CD4-positive, alpha-beta T cell treated with Interleukin-17A for 4 hours (primary cell): ENCODE results near the gene DEFB132.

Experiments
- DNase-seq: peaks from one replicate; pipeline ENCODE4 v3.0.0-alpha.2; 2020; ENCODE audit warnings: mixed read lengths

Gene DEFB132

DNA sequence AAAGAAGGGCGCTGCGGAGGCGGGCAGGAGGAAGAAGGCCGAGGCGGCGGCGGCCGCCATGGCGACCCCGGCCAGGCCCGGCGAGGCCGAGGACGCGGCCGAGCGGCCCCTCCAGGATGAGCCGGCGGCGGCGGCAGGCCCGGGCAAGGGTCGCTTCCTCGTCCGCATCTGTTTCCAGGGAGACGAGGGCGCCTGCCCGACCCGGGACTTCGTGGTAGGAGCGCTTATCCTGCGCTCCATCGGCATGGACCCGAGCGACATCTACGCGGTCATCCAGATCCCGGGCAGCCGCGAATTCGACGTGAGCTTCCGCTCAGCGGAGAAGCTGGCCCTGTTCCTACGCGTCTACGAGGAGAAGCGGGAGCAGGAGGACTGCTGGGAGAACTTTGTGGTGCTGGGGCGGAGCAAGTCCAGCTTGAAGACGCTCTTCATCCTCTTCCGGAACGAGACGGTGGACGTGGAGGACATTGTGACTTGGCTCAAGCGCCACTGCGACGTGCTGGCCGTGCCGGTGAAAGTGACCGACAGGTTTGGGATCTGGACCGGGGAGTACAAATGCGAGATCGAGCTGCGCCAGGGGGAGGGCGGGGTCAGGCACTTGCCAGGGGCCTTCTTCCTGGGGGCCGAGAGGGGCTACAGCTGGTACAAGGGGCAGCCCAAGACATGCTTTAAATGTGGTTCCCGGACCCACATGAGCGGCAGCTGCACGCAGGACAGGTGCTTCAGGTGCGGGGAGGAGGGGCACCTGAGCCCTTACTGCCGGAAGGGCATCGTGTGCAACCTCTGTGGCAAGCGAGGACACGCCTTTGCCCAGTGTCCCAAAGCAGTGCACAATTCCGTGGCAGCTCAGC is 40.6 kb downstream of the DEFB132 start:
- DNase-seq, result peak; percentile 60

DNA sequence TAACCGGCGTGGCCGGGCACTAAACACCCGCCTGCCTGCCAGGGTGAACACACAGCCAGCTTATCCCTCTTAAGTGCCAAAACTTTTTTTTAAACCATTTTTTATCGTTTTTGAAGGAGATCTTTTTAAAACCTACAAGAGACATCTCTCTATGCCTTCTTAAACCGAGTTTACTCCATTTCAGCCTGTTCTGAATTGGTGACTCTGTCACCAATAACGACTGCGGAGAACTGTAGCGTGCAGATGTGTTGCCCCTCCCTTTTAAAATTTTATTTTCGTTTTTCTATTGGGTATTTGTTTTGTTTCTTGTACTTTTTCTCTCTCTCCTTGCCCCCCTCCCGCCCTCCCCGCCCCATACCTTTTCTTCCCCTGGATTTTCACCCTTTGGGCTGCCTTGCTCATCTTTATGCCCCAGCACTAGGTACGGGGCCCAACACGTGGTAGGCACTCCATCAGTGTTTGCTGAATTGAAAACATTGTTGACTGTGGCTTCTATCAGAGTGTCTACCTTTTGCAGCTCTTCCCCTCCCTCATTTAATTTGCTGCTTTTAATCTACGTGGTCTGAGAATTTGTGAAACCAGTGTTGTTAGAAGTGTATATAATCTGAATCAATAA is 41.4 kb downstream of the DEFB132 start:
- DNase-seq, result no peak

DNA sequence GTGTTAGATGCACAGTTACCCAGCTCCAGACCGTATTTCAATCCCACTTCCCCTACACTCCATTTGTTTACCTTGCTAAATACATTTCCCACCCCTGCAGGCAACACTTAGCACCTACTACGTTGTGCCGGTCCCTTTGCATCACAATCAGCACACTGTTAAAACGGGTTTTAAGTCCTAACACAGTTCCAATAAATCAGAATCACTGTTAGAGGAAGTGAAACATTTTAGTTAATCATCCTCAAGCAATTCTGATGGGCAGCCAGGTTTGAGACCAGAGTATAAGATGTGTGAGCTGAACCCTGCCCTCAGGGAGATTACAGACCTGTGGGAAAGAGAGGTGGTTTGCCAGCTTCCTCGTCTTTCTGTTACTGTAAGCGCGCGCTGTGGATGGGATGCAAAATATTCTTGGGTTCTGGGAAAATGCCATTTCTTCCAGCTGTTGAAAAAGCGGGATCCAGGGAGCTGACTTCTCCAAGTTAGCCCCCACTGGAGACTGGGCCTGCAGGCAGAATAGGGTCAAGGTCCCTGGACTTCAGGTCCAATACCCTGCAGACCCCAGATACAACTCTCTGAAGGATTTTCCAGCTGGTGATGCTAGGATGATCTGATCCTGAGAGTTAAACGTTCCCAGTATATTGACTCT is 42.9 kb downstream of the DEFB132 start:
- no peak for DNase-seq

DNA sequence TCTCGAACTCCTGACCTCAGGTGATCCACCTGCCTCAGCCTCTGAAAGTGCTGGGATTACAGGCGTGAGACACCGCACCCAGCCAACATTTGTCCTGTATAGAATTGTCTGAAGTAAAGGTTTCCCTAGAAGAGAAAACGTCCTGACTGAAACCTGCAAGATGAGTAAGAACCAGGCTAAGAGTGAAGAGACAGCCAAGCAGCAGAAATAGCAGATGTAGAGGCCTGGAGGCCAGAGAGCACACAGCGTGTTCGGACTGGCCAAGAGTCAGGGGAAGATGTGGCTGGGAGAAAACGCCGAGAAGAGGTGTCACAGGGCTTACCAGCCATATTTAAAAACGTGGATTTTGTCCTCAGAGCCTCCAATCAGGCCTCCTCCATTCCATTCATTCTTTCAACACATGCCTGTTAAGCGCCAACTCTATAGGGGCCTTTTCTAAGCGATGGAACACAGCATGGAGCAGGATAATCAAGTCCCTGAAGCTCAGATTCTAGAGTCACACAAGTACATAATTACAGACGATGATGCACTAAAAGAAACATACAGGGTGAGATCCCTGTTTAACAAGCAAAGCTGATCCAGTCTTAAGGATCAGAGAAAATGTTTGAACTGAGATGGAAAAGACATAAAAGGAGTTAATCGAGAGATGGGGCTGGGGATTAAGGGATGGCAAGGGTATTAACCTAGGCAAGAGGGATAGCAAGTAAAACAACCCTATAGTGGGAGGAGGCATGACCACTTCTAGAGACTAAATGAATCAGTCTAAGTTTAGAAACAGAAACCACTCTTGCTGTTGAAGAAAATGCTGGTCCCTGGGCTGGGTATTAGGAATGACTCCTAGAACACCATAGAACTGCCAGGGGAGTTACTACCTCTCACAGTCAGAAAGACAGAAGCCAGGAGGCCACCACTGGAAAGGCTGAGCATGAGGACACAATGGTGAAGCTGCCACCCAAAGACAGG is 44.6 kb downstream of the DEFB132 start:
- no peak for DNase-seq

DNA sequence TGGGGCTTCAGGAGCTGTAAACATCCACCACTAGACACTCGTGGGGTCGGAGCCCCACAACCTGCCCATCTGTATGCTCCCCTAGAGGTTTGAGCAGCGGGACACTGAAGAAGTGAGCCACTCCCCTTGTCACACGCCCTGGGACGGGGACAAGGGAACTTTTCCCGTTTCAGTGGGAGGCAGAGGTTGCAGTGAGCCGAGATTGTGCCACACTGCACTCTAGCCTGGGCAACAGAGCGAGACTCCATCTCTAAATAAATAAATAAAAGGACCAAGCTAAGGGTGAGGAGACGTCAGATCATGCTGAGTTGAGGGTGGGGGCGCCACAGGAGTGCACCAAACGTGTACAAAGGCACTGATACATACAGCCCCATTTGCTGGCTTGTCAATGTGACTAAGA is 48.2 kb downstream of the DEFB132 start:
- DNase-seq, result no peak

DNA sequence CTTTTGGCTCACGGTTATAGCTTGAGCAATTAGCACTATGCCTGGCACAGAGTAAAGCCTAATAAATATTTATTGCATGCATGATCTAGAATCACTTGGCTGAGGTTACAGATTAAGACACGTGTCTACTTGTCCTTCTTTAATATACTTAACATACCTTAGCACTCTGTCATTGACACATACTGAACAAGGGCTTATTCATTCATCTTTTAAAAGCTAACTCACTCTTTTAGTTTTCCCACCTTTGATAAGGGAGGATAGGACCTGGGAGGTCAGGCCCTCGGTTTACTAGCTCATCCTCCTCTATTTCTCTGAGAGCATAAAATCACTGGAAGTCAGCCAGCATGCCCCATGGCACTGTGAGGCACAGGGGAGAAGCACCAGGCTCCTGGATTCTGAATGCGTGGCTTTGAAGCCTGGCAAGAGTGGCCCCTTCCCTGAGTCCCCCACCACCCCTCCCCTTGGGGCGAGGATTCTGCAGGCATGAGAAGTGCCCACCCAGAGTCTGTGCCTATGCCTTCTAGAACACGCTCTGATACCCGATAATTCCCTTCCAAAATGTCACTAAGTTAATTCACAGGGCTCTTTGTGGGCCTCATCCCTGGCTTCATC is 51.0 kb downstream of the DEFB132 start:
- no peak for DNase-seq

DNA sequence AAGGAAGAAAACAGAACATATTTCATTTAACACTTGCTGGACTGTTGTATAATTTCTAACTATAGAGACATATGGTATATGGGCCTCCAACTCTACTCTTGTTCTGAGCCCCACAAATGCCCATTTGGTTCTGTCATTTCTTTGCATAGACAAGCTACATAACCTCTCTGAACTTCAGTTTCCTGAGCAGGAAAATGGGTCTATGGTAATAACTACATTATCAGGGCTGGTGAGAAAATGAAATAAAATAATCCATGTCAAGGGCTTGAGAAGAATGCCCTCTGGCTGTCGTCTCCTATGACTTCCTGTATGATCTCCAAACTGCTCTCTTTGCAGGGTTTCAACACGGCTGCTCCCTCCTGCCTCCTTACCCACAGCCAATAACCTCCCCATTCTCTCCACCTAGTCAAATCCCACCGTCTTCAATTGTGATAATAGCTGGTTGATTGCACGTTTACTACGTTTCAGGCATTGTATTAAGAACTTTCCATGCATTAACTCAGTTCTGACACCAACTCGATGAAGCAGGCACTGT is 51.8 kb downstream of the DEFB132 start:
- no peak for DNase-seq

DNA sequence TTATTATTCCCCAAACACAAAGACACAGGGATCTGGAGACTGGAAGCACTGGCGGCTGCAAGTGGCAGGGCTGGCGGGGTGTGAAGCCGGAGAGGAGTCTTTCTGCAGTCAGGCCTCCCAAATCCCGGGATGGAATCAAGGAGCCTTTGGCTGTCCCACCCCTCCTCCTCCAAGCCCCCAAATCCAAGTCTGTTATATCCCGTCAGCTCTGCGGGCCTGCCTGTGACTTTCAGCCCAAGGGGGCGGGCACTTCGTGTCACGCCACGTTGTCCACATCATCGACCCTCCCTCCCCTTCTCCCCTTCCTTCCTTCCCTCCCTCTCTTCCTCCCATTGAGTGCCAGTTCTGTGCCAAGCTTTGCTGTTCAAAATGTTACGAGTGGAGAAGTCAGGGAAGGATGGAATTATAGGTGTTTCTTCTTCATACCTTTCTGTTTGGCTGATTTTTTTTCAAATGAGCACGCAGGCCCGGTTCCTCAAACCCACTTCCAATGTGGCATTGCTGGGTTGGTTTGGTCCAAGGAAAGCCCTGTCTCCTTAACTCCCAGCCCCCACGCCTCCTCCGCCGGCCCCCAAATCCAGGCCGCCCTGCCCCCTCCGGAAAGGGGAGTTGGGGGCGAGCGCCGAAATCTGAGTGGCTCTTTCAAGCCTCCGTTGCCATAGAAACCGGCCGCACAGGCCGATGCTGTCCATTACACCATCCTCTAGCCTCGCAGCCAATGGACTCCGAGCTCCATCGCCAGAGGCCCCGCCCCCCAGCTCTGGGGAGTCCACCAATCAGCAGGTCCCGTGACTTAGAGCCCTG is 52.5 kb downstream of the DEFB132 start:
- DNase-seq, result peak; percentile 87

DNA sequence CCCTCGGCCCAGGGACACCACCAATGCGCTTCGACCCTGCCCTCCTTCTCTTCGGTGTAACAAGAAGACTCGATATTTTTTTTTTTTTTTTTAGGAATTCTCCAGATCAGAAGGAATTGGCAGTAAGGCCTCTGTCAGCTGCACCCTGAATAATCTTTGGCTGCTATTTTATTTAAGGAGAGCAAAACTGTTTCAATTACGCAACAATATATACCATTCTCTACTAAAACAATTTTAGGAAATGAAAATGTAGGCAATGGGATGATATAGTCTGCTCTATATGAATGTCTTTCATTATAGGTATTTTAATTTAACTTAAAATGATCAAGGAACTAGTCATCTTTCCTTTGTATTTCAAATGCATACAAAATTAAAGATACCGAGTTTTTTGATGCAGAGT is 53.1 kb downstream of the DEFB132 start:
- DNase-seq, result no peak
